B cell (primary cell): Measurements from ENCODE around the gene P2RX2. TPM values are rescaled to one million over a fixed set of nuclear protein-coding genes. Genes with fewer than 3 reads are reported as not detected.

Experiments used
- ATAC-seq: fragments of 200-7000 bp; cut with Tn5 transposase; one replicate; pipeline ENCODE4 v1.10.0; 2021; ENCODE audit warnings: low read depth, mild to moderate bottlenecking, moderate number of reproducible peaks, moderate library complexity
- CTCF ChIA-PET: fragments of 350-600 bp; sonication (Branson Sonifier 250); formaldehyde crosslinking; loops from one replicate; lab custom pipeline; 2021; ENCODE audit warnings: antibody characterized with exemption, inconsistent platforms; lab: Charles Lee
- POLR2A ChIA-PET: fragments of 350-600 bp; sonication (Branson Sonifier 250); formaldehyde crosslinking; loops from one replicate; lab custom pipeline; 2021; ENCODE audit warnings: antibody characterized with exemption; lab: Charles Lee
- DNase-seq: peaks from one replicate; pipeline ENCODE4 v3.0.0; 2013
- H2AFZ ChIP-seq: 2 replicates; pipeline ENCODE4 v1.6.1; 2012; ENCODE audit warnings: mild to moderate bottlenecking, low read depth, low read length; ENCODE audit not compliant: insufficient read depth, poor library complexity, severe bottlenecking
- H3K27ac ChIP-seq, 2 donors: 1 replicate in 1 of 2; 2 replicates in 1 of 2; pipeline ENCODE4 v1.5.1; 2012 to 2013; ENCODE audit warnings: low read length in 2 of 2, mild to moderate bottlenecking in 2 of 2, moderate library complexity in 1 of 2
- H3K27me3 ChIP-seq, 4 experiments: fragments of 200-600 bp in 1 of 4; sonication (generic) in 1 of 4; replicated peaks in 1 of 4; 1 replicate in 2 of 4; 2 replicates in 2 of 4; pipeline versions ENCODE4 v1.6.1 to v1.7.0; 2013 to 2016; ENCODE audit warnings: low read length in 3 of 4, mild to moderate bottlenecking in 2 of 4, mixed read lengths in 1 of 4, moderate library complexity in 1 of 4; ENCODE audit not compliant: insufficient read depth in 4 of 4, control insufficient read depth in 3 of 4; ENCODE audit errors: control extremely low read depth in 1 of 4
- H3K36me3 ChIP-seq, 2 experiments: replicated peaks in 1 of 2; 1 replicate in 1 of 2; 2 replicates in 1 of 2; pipeline versions ENCODE4 v1.6.1 to v1.7.1; 2013; ENCODE audit warnings: low read length in 1 of 2; ENCODE audit not compliant: insufficient read depth in 2 of 2, control insufficient read depth in 1 of 2; ENCODE audit errors: control extremely low read depth in 1 of 2, extremely low read depth in 1 of 2
- H3K4me1 ChIP-seq, 2 donors: fragments of 200-600 bp in 1 of 2; sonication (generic) in 1 of 2; 1 replicate in 1 of 2; 2 replicates in 1 of 2; pipeline versions ENCODE4 v1.5.1 to v1.6.1; 2013 to 2017; ENCODE audit warnings: low read length in 2 of 2; ENCODE audit not compliant: control insufficient read depth in 2 of 2, insufficient read depth in 2 of 2
- H3K4me2 ChIP-seq: replicated peaks from 2 replicates; pipeline ENCODE3; 2012; ENCODE audit warnings: mild to moderate bottlenecking, low read depth, low read length; ENCODE audit not compliant: poor library complexity, severe bottlenecking
- H3K4me3 ChIP-seq, 5 experiments: fragments of 200-600 bp in 1 of 5; sonication (generic) in 1 of 5; 1 replicate in 3 of 5; 2 replicates in 2 of 5; pipeline versions ENCODE4 v1.5.1 to v1.7.0; 2011 to 2016; ENCODE audit warnings: low read length in 4 of 5, mild to moderate bottlenecking in 4 of 5, low read depth in 2 of 5, control low read depth in 1 of 5, moderate library complexity in 1 of 5; ENCODE audit not compliant: insufficient read depth in 1 of 5; ENCODE audit errors: control extremely low read depth in 1 of 5, extremely low read depth in 1 of 5
- H3K79me2 ChIP-seq: fragments of 200-600 bp; sonication (generic); one replicate; pipeline ENCODE4 v1.6.0; 2016; ENCODE audit warnings: low read length; ENCODE audit not compliant: control insufficient read depth, insufficient read depth
- H3K9ac ChIP-seq: fragments of 200-600 bp; sonication (generic); 2 replicates; pipeline ENCODE4 v1.6.1; 2017; ENCODE audit warnings: mild to moderate bottlenecking, low read length, moderate library complexity
- H3K9me3 ChIP-seq, 3 donors: one replicate each; pipeline versions ENCODE4 v1.6.1 to v1.7.1; 2013; ENCODE audit warnings: low read length in 2 of 3; ENCODE audit not compliant: control insufficient read depth in 2 of 3, insufficient read depth in 1 of 3; ENCODE audit errors: control extremely low read depth in 1 of 3
- H4K20me1 ChIP-seq: 2 replicates; pipeline ENCODE4 v1.6.0; 2012; ENCODE audit warnings: mild to moderate bottlenecking, low read length; ENCODE audit not compliant: insufficient read depth, control insufficient read depth, poor library complexity, severe bottlenecking
- H3K27ac Mint-ChIP-seq: one replicate; pipeline ENCODE4 v1.8.0; 2021; ENCODE audit warnings: mixed read lengths
- H3K27me3 Mint-ChIP-seq: one replicate; pipeline ENCODE4 v1.8.0; 2021; ENCODE audit warnings: mixed read lengths
- H3K4me1 Mint-ChIP-seq: one replicate; pipeline ENCODE4 v1.8.0; 2021; ENCODE audit warnings: mixed read lengths
- H3K4me3 Mint-ChIP-seq: one replicate; pipeline ENCODE4 v1.8.0; 2021; ENCODE audit warnings: mixed read lengths
- H3K9me3 Mint-ChIP-seq: one replicate; pipeline ENCODE4 v1.8.0; 2022; ENCODE audit warnings: mixed read lengths; ENCODE audit not compliant: insufficient read depth
- CTCF ChIP-seq: fragments of 200-600 bp; IDR thresholded peaks from one replicate; pipeline ENCODE4 v1.8.0; 2022; ENCODE audit warnings: antibody characterized with exemption, mild to moderate bottlenecking
- EZH2 ChIP-seq: IDR thresholded peaks from 2 replicates; pipeline ENCODE4 v1.6.1; 2012; ENCODE audit warnings: borderline replicate concordance, low read depth, mild to moderate bottlenecking, moderate library complexity, low read length; ENCODE audit not compliant: insufficient read depth, poor library complexity, severe bottlenecking
- WGBS: methylation state at CpG from one replicate; pipeline ENCODE4 v1.1.5; 2013; ENCODE audit warnings: missing lambda C conversion rate; ENCODE audit not compliant: insufficient coverage; 5-methylcytosine and 5-hydroxymethylcytosine counted together
- intact Hi-C: fragments of 100-400 bp; cut with micrococcal nuclease; formaldehyde crosslinking; loops from one replicate; pipeline ENCODE4 v1.10.0; 2022
- polyA plus RNA-seq: library from polyadenylated mRNA; depleted of rRNA; stranded (reverse); fragments of >200 nt; gene quantifications from 2 replicates; pipeline ENCODE4 v1.2.3, GENCODE V29; 2012
- total RNA-seq, 2 donors: library from RNA; stranded (reverse); fragments of 120-200 nt in 1 of 2; gene quantifications; 1 replicate in 1 of 2; 2 replicates in 1 of 2; pipeline versions ENCODE4 v1.2.3 to v1.2.4, GENCODE V29; 2013 to 2022

Gene P2RX2
- total and polyA plus RNA-seq, 2 donors (not counting 1 experiment from before 2014, with no cell fraction given): not detected

GRCh38 chr12:132593938-132594358 lies 24.6 kb upstream of the P2RX2 start:
- H3K9me3 Mint-ChIP-seq: no peaks in the 10 kb centered on the region
- 32% methylated on average over 11 of the region's 11 CpGs for WGBS
- Histone ChIP-seq H3K79me2 (no peaks in the 10 kb centered on the region), H3K9ac (no peak overlapping the region), H3K27me3 (peaks cover 0 to 10% (median 0%) of the 10 kb centered on the region in 4 experiments), H3K4me1 (peaks cover 8 to 14% of the 10 kb centered on the region in 2 donors), H3K9me3 (peaks cover 0 to 17% (median 0%) of the 10 kb centered on the region in 3 donors), H3K36me3 (no peaks in the 10 kb centered on the region), H3K4me2 (no peak overlapping the region), H3K4me3 (no peak overlapping the region), H2AFZ (no peak overlapping the region), H3K27ac (no peak overlapping the region), H4K20me1 (peaks cover 5% of the 10 kb centered on the region)
- no peak for DNase-seq
- TF ChIP-seq EZH2 (no peak), CTCF (no peak)
- peaks cover 11% of the 10 kb centered on the region for H3K4me1 Mint-ChIP-seq
- ChIA-PET POLR2A (no interaction called here), CTCF (no interaction called here)
- no peak overlapping the region for H3K27ac Mint-ChIP-seq
- peaks cover 6% of the 10 kb centered on the region for H3K27me3 Mint-ChIP-seq
- ATAC-seq: no peak
- H3K4me3 Mint-ChIP-seq: no peak overlapping the region
- intact Hi-C loops: no loop called here

GRCh38 chr12:132595183-132595582 lies 23.4 kb upstream of the P2RX2 start:
- peak overlapping the region; percentile 19 for H3K4me3 Mint-ChIP-seq
- TF ChIP-seq CTCF (no peak), EZH2 (no peak)

More at GRCh38 chr12:132595183-132595582, 23.4 kb upstream of the P2RX2 start:
- no peak overlapping the region for H2AFZ ChIP-seq
- H4K20me1 ChIP-seq: peaks cover 5% of the 10 kb centered on the region
- ChIA-PET POLR2A (interaction anchor here (0.6 kb wide), 1 partner anchor 165 kb away, joined by 4 read pairs; no protein-coding TSS in a partner anchor), CTCF (interaction anchor here (1.5 kb wide), 1 partner anchor 20 kb away, joined by 6 read pairs; no protein-coding TSS in a partner anchor)
- 84% methylated on average over 10 of the region's 11 CpGs for WGBS
- no peak overlapping the region for H3K4me2 ChIP-seq
- no peak overlapping the region for H3K27ac ChIP-seq
- intact Hi-C loops: no loop called here
- Mint-ChIP-seq H3K27ac (no peak overlapping the region), H3K27me3 (peaks cover 6% of the 10 kb centered on the region), H3K9me3 (no peaks in the 10 kb centered on the region), H3K4me1 (peaks cover 18% of the 10 kb centered on the region)
- no peak overlapping the region for H3K4me3 ChIP-seq
- no peaks in the 10 kb centered on the region for H3K79me2 ChIP-seq
- H3K9me3 ChIP-seq: peaks cover 0 to 13% (median 0%) of the 10 kb centered on the region in 3 donors
- H3K36me3 ChIP-seq: no peaks in the 10 kb centered on the region
- H3K27me3 ChIP-seq: peaks cover 0 to 10% (median under 1%) of the 10 kb centered on the region in 4 experiments
- no peak overlapping the region for H3K9ac ChIP-seq
- H3K4me1 ChIP-seq: peaks cover 12 to 18% of the 10 kb centered on the region in 2 donors
- ATAC-seq (no peak), DNase-seq (no peak)
